Body of pancreas (tissue), 4 donors: ENCODE results near the gene OR11L1.

ENCODE experiments used
- POLR2A ChIP-seq, 3 donors: fragments of 450-650 bp; IDR thresholded peaks; one replicate each; pipeline ENCODE4 v1.6.1; 2016; ENCODE audit warnings: antibody characterized with exemption in 3 of 3, mild to moderate bottlenecking in 2 of 3
- TF ChIP-seq, protein P1 (sequence below), 7 experiments: fragments of 450-650 bp in 4 of 7; fragments of 200-600 bp in 3 of 7; sonication (generic) in 3 of 7; IDR thresholded peaks; one replicate each; pipeline ENCODE4 v1.5.1; 2016 to 2019; ENCODE audit warnings: antibody characterized with exemption in 7 of 7

- TF ChIP-seq, protein P1, sequence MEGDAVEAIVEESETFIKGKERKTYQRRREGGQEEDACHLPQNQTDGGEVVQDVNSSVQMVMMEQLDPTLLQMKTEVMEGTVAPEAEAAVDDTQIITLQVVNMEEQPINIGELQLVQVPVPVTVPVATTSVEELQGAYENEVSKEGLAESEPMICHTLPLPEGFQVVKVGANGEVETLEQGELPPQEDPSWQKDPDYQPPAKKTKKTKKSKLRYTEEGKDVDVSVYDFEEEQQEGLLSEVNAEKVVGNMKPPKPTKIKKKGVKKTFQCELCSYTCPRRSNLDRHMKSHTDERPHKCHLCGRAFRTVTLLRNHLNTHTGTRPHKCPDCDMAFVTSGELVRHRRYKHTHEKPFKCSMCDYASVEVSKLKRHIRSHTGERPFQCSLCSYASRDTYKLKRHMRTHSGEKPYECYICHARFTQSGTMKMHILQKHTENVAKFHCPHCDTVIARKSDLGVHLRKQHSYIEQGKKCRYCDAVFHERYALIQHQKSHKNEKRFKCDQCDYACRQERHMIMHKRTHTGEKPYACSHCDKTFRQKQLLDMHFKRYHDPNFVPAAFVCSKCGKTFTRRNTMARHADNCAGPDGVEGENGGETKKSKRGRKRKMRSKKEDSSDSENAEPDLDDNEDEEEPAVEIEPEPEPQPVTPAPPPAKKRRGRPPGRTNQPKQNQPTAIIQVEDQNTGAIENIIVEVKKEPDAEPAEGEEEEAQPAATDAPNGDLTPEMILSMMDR (IDR thresholded peaks at IDR 0.05) = no peak
- TF ChIP-seq POLR2A (IDR thresholded peaks at IDR 0.05) = no peak
Observed at GRCh38 chr1:247884797-247885413, 43.2 kb upstream of the OR11L1 start.
